Esophagus muscularis mucosa (tissue), 4 donors: ENCODE measurements around the gene PER2. TPM values are rescaled to one million over a fixed set of nuclear protein-coding genes. Genes with fewer than 3 reads are reported as not detected.

Source experiments
- DNase-seq: peaks from one replicate; pipeline ENCODE4 v3.0.0-alpha.2; 2017; ENCODE audit errors: extremely low spot score
- H3K27ac ChIP-seq, 4 donors: fragments of 200-600 bp; sonication (generic); replicated peaks in 1 of 4; 1 replicate in 3 of 4; 2 replicates in 1 of 4; pipeline ENCODE4 v1.5.1; 2016 to 2019; ENCODE audit warnings: mild to moderate bottlenecking in 1 of 4
- H3K27me3 ChIP-seq, 4 donors: fragments of 200-600 bp; sonication (generic); one replicate each; pipeline versions ENCODE4 v1.5.1 to v1.6.0; 2016 to 2019
- H3K36me3 ChIP-seq, 4 donors: fragments of 200-600 bp; sonication (generic); one replicate each; pipeline ENCODE4 v1.5.1; 2016 to 2019
- H3K4me1 ChIP-seq, 4 donors: fragments of 200-600 bp; sonication (generic); one replicate each; pipeline ENCODE4 v1.5.1; 2016 to 2019
- H3K4me3 ChIP-seq, 4 donors: fragments of 200-600 bp; sonication (generic); 1 replicate in 2 of 4; 2 replicates in 2 of 4; pipeline ENCODE4 v1.5.1; 2016 to 2019; ENCODE audit warnings: mild to moderate bottlenecking in 4 of 4, moderate library complexity in 1 of 4
- H3K9me3 ChIP-seq, 4 donors: fragments of 200-600 bp; sonication (generic); 1 replicate in 3 of 4; 2 replicates in 1 of 4; pipeline ENCODE4 v1.5.1; 2016 to 2019
- CTCF ChIP-seq, 3 experiments: fragments of 200-600 bp in 2 of 3; fragments of 450-650 bp in 1 of 3; sonication (generic) in 2 of 3; IDR thresholded peaks; one replicate each; pipeline ENCODE4 v1.5.1; 2017 to 2019; ENCODE audit warnings: antibody characterized with exemption in 3 of 3, mild to moderate bottlenecking in 2 of 3, moderate library complexity in 1 of 3
- EP300 ChIP-seq: sonication (generic); formaldehyde crosslinking; IDR thresholded peaks from one replicate; pipeline ENCODE4 v1.6.1; 2017; ENCODE audit warnings: antibody characterized with exemption
- POLR2A ChIP-seq: fragments of 450-650 bp; IDR thresholded peaks from one replicate; pipeline ENCODE4 v1.6.1; 2017; ENCODE audit warnings: antibody characterized with exemption, moderate library complexity, mild to moderate bottlenecking, low read depth
- POLR2AphosphoS5 ChIP-seq, 2 donors: sonication (generic); formaldehyde crosslinking; IDR thresholded peaks; one replicate each; pipeline ENCODE4 v1.6.1; 2017; ENCODE audit warnings: antibody characterized with exemption in 2 of 2
- WGBS: methylation state at CpG from one replicate; pipeline ENCODE4 v1.1.5; 2018; 5-methylcytosine and 5-hydroxymethylcytosine counted together
- intact Hi-C: fragments of 100-400 bp; cut with DNase I; formaldehyde crosslinking; loops from one replicate; pipeline ENCODE4 v1.15.1; 2023
- total RNA-seq, 4 donors: library from RNA; depleted of rRNA; stranded (reverse); fragments of >200 nt; gene quantifications; one replicate each; pipeline versions ENCODE4 v1.1.0 to v1.2.1, GENCODE V29; 2016

Gene PER2
- total RNA-seq, 4 donors from 2014 or later, result 9.1 to 13.1 (median 11.1) TPM

DNA sequence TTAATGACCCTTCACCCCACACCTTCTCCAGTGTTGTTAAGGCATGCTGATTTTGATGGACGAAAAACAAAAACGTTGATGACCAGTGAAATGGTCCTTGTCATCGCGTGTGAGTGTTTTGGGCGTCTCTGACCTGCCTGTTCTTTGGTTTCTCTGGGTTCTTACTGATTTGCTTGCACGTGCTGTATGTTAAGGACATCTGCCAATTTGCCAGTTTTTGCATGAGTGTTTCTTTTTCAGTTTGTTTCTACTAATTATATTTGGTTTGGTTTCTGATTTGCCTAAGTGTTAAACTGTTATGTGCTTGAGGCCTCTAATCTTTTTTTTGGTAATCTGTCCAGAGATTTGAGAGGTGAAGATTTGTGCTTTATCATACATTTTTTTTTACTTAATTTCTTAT lies 46.5 kb upstream of the PER2 start:
- TF ChIP-seq POLR2A (no peak), POLR2AphosphoS5 (IDR thresholded peaks at IDR 0.05) (no peak), EP300 (no peak), CTCF (IDR thresholded peaks at IDR 0.05) (no peak)
- intact Hi-C loops, result no loop called here
- DNase-seq, result no peak
- H3K4me3 ChIP-seq, result no peak overlapping the region
- 90% methylated on average over 6 of the region's 6 CpGs for WGBS
- H3K36me3 ChIP-seq, result peaks cover 4 to 56% (median 20%) of the 10 kb centered on the region in 4 donors
- H3K4me1 ChIP-seq, result peaks cover 0 to 7% (median 3%) of the 10 kb centered on the region in 4 donors
- H3K27ac ChIP-seq, result no peak overlapping the region
- H3K27me3 ChIP-seq, result no peaks in the 10 kb centered on the region
- H3K9me3 ChIP-seq, result no peaks in the 10 kb centered on the region

DNA sequence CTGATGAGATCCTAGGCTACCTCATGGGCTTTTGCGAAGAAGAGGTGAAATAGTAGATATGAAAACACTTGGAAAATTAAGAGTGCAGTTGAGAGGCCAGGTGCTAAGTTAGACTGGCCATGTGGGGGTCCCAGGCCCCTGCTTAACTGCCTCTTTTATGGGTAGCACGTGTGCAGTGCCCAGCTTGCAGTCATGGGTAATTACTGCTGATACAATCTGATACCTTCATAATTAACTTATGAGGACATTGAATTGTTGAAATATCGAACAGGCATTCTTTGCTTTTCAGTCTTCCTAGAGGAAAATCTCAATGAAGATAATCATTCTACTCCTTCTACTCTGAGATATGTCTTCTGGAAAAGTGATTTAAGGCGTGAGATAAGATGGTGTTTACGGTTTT lies 43.5 kb upstream of the PER2 start:
- no peaks in the 10 kb centered on the region for H3K27me3 ChIP-seq
- intact Hi-C loops, result no loop called here
- H3K27ac ChIP-seq, result no peak overlapping the region
- peaks cover 4 to 68% (median 30%) of the 10 kb centered on the region in 4 donors for H3K36me3 ChIP-seq
- peaks cover 0 to 7% (median 2%) of the 10 kb centered on the region in 4 donors for H3K4me1 ChIP-seq
- no peak overlapping the region for H3K4me3 ChIP-seq
- 86% methylated on average over 5 of the region's 5 CpGs for WGBS
- no peaks in the 10 kb centered on the region for H3K9me3 ChIP-seq
- TF ChIP-seq CTCF (IDR thresholded peaks at IDR 0.05) (no peak), POLR2A (no peak), EP300 (no peak), POLR2AphosphoS5 (IDR thresholded peaks at IDR 0.05) (no peak)
- DNase-seq, result no peak

GRCh38 chr2:238330391-238330790 lies 42.0 kb upstream of the PER2 start:
- intact Hi-C loops, result no loop called here
- H3K27ac ChIP-seq, result no peak overlapping the region
- H3K9me3 ChIP-seq, result no peaks in the 10 kb centered on the region
- no peaks in the 10 kb centered on the region for H3K27me3 ChIP-seq
- 96% methylated on average over 5 of the region's 9 CpGs for WGBS
- peaks cover 4 to 76% (median 38%) of the 10 kb centered on the region in 4 donors for H3K36me3 ChIP-seq
- no peak for DNase-seq
- H3K4me1 ChIP-seq, result peaks cover 0 to 4% (median 0%) of the 10 kb centered on the region in 4 donors
- no peak for TF ChIP-seq CTCF (IDR thresholded peaks at IDR 0.05)
- TF ChIP-seq POLR2A, result no peak
- TF ChIP-seq EP300, result no peak
- no peak for TF ChIP-seq POLR2AphosphoS5 (IDR thresholded peaks at IDR 0.05)
- H3K4me3 ChIP-seq, result no peak overlapping the region

DNA sequence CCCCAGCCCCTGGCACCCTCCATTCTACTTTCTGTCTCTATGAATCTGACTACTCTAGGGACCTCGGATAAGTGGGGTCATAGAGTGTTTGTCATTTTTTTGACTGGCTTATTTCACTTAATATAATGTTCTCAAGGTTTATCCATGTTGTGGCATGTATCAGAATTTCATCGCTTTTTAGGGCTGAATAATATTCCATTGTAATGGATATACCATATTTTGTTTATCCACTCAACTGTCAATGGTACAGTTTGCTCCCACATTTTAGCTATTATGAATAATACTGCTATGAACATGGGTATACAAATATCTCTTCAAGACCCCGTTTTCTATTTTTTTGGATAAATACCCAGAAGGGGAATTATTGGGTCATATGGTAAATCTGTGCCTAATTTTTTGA lies 39.3 kb upstream of the PER2 start:
- no peak overlapping the region for H3K4me3 ChIP-seq
- no peak for DNase-seq
- no peak overlapping the region for H3K27ac ChIP-seq
- H3K27me3 ChIP-seq, result no peaks in the 10 kb centered on the region
- no peaks in the 10 kb centered on the region for H3K4me1 ChIP-seq
- intact Hi-C loops, result no loop called here
- WGBS, result 92% methylated on average over 3 of the region's 3 CpGs
- H3K36me3 ChIP-seq, result peaks cover 4 to 58% (median 43%) of the 10 kb centered on the region in 4 donors
- no peak for TF ChIP-seq POLR2A
- no peak for TF ChIP-seq EP300
- no peak for TF ChIP-seq POLR2AphosphoS5 (IDR thresholded peaks at IDR 0.05)
- no peak for TF ChIP-seq CTCF (IDR thresholded peaks at IDR 0.05)
- no peaks in the 10 kb centered on the region for H3K9me3 ChIP-seq

DNA sequence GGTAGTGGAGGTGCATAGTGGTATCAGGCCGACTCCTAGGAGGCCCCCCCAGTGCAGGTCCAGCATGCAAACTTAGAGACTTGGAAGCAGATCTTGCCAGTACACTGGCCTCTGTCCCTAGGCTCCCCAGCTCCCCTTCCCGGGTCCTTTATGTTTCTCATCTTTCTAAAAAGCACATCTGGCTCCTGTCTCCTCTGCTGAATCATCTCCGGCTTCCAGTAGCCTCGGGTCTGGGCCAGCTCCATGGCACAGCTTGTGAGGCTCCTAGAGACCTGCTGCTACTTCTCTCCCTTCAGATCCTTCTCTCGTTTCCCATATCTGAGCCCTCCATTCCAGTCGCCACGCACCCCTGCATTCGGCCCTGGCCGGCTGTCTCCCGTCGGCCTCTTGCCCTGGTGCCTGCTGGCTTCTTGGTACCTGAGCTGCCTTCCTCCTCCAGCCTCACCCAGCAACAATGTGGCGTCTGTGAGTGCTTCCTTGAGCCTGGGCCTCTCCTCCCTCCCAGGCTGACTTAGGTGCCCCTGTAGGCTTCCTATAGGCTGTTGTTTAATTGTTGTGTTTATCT lies 38.5 kb upstream of the PER2 start:
- DNase-seq, result no peak
- no peak overlapping the region for H3K27ac ChIP-seq
- no peaks in the 10 kb centered on the region for H3K9me3 ChIP-seq
- intact Hi-C loops, result no loop called here
- peaks cover 3 to 57% (median 43%) of the 10 kb centered on the region in 4 donors for H3K36me3 ChIP-seq
- no peak overlapping the region for H3K4me3 ChIP-seq
- TF ChIP-seq POLR2AphosphoS5 (IDR thresholded peaks at IDR 0.05), result no peak
- no peak for TF ChIP-seq EP300
- TF ChIP-seq POLR2A, result no peak
- TF ChIP-seq CTCF (IDR thresholded peaks at IDR 0.05), result no peak
- no peaks in the 10 kb centered on the region for H3K27me3 ChIP-seq
- H3K4me1 ChIP-seq, result peaks cover 0 to 5% (median 4%) of the 10 kb centered on the region in 4 donors
- WGBS, result 93% methylated on average over 12 of the region's 12 CpGs
